ENCODE measurements around the gene CDCP1.

The CDCP1 gene

DNA sequence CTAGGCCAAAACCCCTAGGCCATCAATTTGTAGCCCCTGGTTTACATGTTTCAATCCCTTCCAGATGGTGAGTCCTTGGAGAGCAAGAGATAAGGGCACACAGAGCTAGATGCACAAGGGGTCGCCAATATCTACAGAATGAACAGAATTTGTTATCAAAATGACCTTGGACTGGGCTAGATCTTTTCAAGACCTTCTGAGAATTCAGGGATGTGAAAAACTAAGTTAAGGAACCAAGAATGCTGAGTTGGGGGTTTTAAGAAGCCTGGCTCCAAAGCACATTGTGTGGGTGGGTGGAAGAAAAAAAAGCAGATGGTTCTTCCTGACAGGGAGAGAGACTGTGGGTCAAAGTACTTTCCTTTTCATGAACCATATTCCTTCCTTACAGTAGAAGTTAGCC lies 10.2 kb downstream of the CDCP1 start:
- DNase-seq = no peak

DNA sequence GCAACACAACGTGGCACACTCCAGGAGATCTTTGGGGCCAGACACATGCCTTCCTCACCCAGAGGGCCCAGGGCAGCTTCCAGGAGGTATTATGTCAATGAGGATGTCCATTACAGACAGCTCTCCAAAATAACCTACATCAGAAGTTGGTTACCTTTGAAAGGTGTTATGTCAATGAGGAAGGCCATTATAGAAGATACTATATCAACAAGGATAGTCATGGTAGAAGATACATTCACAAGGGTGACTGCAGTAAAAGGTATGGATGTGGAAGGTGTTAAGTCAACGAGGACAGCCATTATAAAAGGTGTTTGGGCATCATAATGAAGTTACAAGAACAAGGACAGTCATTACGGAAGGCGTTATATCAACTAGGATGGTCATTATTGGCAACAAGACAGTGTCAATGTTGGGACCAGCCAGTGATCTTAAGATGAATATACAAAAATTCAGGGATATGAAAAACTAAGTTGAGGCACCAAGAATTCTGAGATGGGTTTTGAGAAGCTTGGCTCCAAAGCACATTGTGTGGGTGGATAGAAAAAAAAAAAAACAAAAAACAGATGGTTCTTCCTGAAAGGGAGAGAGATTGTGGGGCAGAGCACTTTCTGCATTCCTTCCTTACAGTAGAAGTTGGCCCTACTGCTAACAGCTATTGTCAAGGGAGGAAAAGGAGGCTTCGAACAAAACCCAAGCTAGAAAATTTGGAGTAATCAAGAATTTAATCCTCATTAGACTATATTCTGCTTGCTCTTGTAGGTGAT lies 11.2 kb downstream of the CDCP1 start:
- DNase-seq = no peak

DNA sequence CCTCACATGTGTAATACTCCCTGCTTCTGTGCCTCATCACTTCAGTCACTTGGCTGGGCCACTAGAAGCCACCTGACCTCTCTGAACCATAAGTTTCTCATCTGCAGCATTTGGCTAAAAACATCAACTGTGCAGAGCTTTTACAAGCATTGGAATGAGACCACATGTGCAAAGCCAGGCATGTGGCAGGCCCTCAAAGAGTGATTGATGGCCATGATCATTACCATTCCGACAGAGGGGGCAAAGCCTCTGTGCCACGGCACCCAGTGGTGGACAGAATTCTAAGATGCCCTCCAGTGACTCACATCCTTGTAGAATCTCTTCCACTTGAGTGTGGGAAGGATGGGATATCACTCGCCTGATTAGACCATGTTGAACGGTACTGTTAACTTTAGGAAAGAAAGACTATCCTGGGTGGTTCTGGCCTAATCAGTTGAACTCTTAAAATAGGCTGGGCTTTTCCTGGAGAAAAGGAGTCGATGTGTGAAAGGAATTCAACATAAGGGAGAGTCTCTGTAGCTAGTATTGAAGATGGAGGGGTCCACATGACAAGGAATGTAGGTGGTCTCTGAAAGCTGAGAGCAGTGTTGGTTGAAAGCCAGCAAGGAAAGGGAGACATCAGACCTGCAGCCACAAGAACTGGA lies 13.5 kb downstream of the CDCP1 start:
- no peak for DNase-seq

DNA sequence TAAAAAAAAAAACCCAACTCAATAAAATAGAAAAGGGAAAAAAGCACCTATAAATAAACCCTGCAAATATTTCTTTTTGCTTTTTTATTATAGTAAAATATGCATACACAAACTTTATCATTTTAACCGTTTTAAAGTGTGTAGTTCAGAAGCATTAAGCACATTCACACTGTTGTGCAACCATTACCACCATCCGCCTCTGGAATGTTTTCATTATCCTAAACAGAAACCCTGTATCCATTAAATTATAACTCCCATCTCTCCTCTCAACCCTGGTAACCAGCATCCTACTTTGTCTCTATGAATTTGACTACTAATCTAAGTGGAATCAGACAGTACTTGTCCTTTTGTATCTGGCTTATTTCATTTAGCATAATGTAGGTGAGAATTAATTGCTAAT lies 15.0 kb downstream of the CDCP1 start:
- no peak for DNase-seq

DNA sequence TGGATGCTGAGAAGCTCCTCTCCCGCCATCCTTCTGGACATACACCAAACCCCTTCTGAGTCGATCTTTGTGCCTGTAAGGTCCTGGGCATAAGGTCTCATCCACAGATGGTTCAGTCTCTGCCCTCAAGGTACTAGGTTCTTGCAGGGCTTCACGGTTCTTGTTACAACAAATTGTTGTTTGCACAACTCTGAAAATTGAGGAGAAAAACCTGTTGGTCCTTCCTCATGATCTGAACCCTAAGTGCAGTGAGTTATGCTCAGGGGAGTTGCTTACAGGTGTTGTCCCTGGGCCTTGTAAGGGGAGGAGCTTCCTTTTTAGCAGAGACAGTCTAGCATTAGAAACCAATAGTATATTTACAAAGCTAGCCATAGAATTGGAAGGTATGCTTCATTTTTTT lies 15.7 kb downstream of the CDCP1 start:
- no peak for DNase-seq

DNA sequence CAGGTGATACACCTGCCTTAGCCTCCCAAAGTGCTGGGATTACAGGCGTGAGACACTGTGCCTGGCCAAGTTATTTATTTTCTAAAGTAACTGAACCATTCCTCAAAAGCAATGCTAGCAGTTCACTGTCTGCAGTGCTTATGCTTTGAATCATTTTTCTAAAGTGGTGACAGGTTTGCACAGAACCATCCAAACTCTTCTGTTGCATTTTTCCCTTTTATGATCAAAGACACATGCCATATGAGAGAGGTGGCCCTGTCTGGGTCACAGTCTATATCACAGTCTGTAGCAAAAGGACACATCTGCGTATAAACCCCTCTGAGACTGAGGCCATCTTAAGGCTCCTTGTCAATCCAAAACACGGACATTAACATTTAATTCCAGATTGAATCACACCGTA lies 17.2 kb downstream of the CDCP1 start:
- no peak for DNase-seq

DNA sequence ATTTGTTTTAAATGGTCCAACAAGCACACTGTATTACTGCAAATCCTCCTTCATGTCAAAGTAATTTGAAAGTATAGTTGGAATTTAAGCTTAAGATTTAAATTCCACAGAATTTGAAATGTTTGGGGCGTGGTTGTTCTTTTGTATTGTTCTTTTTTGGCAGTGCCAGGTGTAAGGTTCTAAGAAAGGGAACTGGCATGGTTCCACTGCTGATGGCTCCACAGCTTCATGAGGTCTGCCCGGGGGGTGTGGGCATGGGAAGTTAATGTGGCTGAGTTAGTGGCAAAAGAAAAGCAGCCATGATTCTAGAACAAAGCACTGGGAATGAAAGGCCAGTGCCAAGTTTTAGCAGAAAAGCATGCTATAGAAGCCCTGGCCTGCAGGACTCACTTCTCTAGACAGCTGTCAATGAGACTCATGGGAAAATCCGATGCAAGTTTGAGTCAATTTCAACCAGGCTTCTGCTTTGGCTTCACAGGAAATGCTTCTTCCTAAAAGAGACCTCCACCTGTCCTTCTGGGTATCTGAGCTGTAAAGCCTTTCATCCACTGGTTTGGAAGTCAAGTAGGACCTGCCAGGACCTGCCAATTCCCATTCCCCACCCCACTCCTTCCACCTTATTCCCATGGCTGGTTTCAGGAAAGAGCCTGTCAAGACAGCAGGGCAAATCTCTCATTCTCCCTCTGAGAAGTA lies 18.9 kb downstream of the CDCP1 start:
- no peak for DNase-seq

DNA sequence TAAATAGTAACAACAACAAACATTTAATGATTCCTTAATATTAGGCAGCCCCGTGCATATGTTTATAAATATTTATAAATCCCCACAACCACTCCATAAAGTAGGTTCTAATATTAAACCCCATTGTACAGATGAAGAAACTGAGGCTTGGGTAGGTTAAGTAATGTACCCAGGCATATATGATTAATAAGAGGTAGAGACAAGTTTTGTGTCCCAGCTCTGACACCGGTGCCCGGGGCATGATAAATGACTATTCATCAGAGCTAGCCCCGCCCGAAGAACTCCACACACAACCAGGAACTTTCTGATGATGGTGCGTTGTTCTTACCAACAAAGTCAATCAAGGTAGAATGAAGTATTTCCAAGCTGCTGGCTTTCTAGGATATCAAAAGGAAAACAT lies 19.4 kb downstream of the CDCP1 start:
- DNase-seq = no peak

DNA sequence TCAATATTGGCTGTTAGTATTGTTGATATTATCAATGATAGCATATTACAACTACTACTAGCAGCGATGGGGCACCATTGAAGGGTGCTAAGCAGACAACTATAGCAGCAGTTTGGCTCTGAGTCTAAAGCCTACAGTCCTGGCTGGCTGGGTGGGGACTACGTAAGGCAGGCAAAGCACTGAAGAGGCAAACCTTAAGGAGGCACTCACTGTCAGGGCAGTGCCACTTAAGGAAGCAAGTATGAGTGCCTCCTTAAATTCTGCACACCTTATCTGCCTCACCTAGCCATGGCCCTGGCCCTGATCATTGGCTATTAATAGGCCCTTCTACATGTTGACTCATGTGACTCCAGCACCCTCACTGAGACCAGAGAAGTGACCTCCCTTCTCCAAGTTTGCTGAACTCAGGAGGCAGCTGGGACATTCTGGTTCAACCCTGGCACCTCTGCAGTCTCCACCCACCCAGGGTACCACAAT lies 20.6 kb downstream of the CDCP1 start:
- DNase-seq = no peak

DNA sequence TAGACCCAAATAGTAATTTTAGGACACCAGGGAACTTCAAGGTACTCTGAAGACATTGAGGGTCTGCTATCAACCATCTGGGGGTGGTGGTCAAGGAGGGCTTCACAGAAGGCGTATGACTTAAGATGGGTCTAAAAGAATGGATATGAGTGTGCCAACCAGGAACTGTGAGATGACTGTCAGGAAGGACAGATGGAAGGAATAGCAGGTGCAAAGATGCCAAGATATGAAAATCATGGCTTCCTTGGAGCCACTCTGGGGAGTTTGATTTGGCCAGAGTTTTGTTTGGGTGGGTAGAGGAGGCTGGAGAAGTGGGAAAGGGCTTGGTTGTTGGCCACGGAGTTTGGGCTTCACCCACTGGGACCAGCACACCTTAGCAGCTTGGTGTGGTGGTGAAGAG lies 21.2 kb downstream of the CDCP1 start:
- DNase-seq = no peak

DNA sequence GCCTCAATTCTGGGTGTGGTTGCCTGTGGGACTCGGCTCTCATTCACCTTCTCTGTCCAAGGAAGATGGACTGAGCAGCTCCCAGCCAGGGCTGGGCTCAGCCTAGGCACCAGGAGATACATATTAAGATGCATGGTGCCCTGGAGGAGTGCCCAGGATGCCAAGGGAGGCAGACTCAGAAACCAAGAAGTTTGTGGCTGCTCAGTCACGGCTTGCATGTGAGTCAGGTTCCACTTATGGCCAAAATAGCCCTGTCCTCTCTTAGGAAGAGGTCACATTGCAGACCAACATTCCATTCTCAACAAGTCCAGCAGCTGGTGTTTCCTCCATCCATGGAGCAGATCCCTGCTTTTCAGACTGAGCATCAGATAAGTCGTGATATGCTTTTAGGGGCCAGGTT lies 21.8 kb downstream of the CDCP1 start:
- no peak for DNase-seq

DNA sequence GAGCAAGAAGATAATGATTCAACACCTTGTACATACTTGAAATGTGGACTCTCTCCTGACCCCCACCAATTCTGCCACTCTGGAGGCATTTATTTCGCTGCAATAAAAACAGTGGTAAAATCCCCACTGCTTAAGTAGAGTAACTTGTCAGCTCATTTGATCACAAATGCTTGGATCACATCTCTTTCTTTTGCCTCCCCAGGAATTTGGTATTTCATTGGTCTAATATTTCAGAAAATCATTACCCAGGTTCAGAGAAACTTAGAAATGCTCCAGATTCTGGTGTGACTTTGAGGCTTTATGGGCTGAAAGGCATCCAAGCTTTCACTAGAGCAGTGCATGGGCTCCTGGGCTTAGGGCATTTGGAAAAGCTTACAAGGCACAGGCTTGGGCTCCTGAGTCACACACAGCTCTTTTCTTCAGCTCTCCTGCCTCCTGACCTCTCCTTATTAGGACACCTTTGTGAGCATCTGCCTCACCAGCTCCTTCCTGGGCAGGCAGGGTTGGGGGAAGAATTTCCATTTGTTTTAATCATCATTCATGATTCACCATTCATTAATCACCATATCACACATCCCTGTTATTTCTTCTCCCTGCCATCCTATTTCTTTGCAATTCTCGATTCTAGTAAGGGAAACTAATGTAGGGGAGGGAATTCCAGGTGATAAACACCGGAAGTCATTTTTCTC lies 22.5 kb downstream of the CDCP1 start:
- peak; percentile 15 for DNase-seq

DNA sequence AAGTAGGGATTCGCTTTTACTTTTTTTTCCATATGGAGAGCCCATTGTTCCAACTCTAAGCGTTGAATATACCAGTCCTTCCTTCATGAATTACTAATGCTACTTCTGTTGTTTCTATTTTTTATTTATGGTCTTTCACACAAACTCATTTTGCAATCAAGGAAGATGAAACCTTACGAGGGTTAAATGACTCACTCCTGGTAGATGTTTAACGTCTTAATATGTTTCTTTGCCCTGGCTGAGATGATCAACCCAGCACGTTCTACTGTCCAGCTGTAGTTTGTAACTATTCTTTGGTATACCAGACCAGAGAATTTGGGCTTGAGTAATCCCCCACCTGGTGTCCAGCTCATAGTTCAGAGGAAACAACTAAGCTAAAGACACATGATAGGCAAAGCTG lies 23.1 kb downstream of the CDCP1 start:
- DNase-seq = peak; percentile 20

DNA sequence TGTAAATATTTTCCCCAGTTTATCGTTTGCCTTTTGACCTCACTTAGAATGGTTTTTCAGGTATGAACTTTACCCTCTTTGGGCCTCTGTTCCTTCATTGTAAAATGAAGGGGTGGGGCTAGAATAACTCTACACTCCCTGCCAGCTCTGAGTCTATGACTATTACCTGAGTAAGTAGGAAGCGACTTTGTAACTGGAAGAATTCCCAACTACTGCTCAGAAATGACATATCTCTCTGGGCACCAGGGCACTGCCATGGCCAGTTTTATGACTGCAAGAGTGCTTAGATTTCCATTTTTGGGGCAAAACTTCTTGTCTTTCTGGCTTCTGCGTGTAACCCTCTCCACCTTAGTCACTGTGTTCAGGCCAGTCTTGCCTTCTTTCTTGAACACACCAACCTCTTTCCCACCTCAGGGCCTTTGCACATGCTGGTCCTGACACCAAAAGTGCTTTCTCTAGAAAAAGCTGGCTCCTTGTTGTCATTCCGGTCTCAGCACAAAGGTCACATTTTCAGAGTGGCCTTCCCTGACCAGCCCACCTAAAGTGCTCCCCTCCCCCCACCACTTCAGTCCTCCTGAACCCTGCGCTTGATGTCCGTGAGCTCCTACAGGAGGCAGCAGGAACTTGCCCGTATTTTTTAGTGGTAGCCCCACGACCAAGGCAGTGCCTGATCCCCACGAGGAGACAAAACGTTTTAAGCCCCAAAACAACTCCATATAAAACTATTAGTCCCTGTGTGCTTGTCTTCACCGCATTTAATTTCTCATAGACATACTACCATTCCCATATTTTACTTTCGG lies 25.6 kb downstream of the CDCP1 start:
- DNase-seq = no peak

DNA sequence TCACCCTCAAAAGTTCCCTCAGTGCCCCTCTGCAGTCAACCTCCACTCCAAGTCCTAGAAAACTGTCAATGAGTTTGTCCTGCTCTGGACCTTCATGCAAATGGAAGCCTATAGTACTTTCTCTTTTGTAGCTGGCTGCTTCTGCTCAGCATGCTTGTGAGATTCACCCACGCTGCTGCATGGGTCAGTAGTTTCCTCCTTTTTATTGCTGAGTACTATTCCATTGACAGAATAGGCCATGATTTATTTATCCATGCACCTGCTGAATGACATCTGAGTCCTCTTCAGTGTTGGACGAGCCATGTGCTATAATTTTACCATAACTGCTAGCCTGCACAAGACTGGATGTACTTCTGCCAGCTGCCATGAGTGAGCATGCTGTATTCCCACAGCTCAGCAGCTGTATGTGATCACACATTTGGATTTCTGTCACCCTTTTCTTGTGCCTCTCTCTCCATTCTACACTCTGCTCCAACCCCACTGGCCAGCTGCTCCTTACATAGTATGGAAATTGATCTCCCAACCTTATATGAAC lies 26.3 kb downstream of the CDCP1 start:
- DNase-seq = no peak

DNA sequence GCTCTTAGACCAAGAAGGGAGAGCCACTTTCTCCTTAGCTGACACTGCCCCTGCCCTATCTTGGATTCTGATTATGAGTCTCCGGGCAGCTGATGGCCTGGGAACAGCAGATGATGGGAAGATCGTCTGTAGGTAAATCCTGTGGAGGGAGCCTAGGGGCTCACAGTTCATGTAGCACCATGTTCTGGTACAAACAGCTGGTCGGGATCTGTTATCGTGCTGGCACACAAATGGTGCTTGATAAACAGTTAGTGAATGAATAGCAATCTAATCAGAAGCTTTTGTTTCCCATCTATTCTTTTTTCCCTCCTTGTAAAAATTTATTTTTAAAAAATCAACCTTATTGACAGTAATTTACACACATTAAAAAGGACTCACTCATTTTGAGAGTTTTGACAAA lies 26.8 kb downstream of the CDCP1 start:
- no peak for DNase-seq

DNA sequence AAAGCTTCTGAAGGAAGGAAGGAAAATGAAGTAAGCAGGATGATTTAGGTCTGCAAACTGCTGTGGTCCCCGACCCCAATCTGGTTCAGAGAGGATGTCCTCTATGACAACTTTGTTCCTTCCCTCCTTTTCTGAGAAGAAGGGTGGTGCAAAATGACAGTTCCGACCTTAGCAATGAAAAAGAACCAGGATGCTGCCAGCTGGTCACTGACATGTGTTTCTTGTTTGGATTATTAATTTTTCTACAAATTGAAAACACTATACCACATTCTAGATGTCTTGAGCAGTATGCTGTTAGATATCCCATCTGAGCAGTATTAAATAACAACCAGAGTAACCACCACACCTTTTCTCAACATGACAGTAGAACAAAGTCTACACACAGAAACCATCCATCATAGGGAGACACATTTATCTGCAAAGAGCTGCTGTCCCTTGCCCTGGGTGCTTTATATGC lies 27.5 kb downstream of the CDCP1 start:
- DNase-seq = no peak

DNA sequence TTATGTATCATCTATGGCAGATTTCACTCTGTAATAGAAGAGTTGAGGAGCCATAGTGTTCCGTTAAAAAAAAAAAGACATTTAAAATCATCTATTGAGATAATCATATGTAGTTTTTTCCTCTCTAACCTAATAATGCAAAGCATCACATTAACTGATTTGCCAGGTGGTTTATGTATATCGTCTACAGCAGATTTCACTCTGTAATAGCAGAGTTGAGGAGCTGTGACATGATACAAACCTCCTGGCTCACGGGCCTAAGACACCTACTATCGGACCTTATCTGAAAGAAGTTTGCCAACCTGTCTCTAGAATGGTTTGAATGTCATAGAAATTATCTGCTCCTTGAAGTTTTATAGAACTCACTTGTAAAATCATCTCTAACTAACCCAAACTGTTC lies 29.8 kb downstream of the CDCP1 start:
- DNase-seq = no peak

DNA sequence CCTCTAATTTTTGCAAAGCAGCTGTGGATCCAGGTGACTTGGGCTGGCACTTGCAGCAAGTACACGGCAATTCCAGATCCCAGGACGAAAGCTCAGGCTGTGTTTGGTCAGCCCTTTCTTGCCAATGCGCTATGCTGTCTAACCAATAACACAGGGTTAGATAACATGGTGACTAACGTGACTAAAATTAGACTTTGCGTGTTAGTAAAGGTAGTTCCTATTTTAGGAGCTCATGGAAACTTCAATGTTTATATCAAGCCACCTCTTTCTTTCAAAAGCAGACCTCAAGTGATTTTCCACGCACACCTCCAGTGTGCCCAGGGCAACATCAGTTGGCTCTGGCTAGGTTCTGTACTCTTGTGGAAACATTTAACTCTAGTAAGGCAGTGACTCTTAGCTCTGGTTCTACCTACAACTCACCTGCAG lies 32.5 kb downstream of the CDCP1 start:
- DNase-seq = no peak

DNA sequence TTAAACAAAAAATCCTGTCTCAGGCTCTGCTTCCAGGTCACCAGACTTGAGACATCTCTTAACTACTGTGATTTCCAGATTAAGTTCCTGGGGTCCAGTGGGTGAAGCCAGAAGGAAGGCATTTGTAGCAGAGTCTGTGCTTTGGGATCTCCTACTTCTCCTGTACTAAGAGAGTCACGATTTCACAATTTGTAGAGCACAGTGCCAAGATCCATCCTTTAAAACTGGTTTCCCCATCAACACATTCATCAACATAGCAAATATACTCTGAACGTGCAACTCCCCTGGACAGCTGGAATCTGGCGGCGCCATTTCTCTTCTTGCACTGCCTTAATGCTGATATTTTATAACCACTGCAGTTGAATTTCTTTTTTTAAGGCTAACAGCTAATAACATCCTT lies 33.2 kb downstream of the CDCP1 start:
- DNase-seq = no peak

DNA sequence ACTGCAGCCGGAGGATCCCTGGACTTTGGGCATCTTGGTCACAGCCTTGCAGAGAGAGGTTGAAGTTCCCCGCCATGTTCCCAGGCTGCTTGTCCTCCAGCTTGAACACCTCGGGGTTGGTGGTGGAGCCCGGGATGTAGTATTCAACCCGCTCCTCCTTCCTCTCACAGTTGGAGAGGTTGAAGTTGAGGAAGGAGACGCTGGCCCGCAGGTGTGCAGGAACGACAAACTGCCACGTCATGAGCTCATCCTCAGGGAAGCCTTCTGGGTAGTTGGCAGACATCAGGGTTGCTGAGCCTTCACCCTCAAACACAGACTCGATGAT lies 35.7 kb downstream of the CDCP1 start:
- DNase-seq = no peak

DNA sequence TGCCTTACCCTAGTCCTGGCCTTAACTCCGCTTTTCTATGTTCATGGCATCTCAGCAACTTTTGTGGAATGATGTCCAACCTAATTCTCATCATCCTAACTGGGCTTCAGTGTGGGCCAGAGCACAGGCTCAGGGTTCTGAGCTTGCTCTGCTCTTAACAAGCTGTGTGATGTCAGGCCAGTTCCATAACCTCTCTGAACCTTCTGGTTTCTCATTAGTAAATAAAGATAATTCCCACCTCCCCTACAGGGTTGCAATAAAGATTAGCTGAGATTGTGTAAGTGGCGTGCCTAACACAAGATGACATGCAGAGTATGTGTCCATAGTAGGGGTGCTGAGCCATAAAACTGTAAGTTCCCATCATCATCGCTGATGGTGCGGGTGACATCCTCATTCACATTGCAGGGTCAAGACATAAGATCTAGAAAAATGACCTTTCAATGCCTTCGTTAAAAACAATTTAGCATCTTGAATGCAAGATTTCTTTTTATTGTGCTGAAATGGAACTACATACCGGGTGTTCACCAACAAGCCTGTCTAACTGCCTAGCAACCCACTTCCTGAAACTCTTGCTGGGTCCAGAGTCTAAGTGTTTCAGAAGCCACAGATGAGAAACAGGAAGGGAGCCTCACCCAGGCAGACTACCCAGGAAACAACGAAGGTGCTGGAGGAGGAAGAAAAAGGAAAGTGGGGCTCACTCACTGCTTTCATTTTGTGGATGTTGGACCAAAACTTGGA lies 36.2 kb downstream of the CDCP1 start:
- DNase-seq = peak; percentile 25
